H1 (cell line): ENCODE measurements around the gene SLC6A19. TPM values are rescaled to one million over a fixed set of nuclear protein-coding genes. Genes with fewer than 3 reads are reported as not detected.

Experiments
- CTCF ChIA-PET: fragments of 300-600 bp; sonication (Branson Sonifier 250); formaldehyde crosslinking; loops from one replicate; lab custom pipeline; 2021; ENCODE audit not compliant: partially characterized antibody; lab: Charles Lee
- POLR2A ChIA-PET: fragments of 300-600 bp; sonication (Branson Sonifier 250); formaldehyde crosslinking; loops from one replicate; lab custom pipeline; 2021; ENCODE audit warnings: inconsistent platforms; ENCODE audit not compliant: partially characterized antibody; lab: Charles Lee
- DNase-seq, 2 experiments: peaks; one replicate each; pipeline versions ENCODE4 v3.0.0 to v3.0.0-alpha.2; 2010 to 2022; ENCODE audit warnings: low spot score in 2 of 2, low read depth in 1 of 2, mixed read lengths in 1 of 2
- FAIRE-seq: peaks from 2 replicates; lab custom pipeline; 2011; peaks lifted over from hg19 to GRCh38; lab: Jason Lieb, UNC
- H2AFZ ChIP-seq: 2 replicates; pipeline ENCODE4 v1.8.1; 2012; ENCODE audit warnings: low read length, inconsistent platforms
- H2AK5ac ChIP-seq: 2 replicates; pipeline ENCODE4 v1.6.1; 2013; ENCODE audit warnings: low read depth, low read length
- H2BK120ac ChIP-seq: replicated peaks from 2 replicates; pipeline ENCODE3; 2013; ENCODE audit warnings: low read depth, low read length, inconsistent platforms
- H2BK12ac ChIP-seq: 2 replicates; pipeline ENCODE4 v1.6.1; 2013; ENCODE audit warnings: low read depth, low read length
- H2BK15ac ChIP-seq: 2 replicates; pipeline ENCODE4 v1.6.1; 2013; ENCODE audit warnings: low read length
- H2BK20ac ChIP-seq: 2 replicates; pipeline ENCODE4 v1.6.1; 2013; ENCODE audit warnings: low read length
- H2BK5ac ChIP-seq: 2 replicates; pipeline ENCODE4 v1.6.1; 2013; ENCODE audit warnings: low read depth, low read length
- H3K14ac ChIP-seq: 2 replicates; pipeline ENCODE4 v1.6.1; 2013; ENCODE audit warnings: inconsistent platforms; ENCODE audit not compliant: insufficient read length
- H3K18ac ChIP-seq: 2 replicates; pipeline ENCODE4 v1.6.1; 2013; ENCODE audit warnings: low read length; ENCODE audit errors: extremely low read depth
- H3K23ac ChIP-seq: 2 replicates; pipeline ENCODE4 v1.6.1; 2013; ENCODE audit warnings: inconsistent platforms; ENCODE audit not compliant: insufficient read length
- H3K23me2 ChIP-seq: 2 replicates; pipeline ENCODE4 v1.6.1; 2013; ENCODE audit warnings: low read depth, low read length
- H3K27ac ChIP-seq: 2 replicates; pipeline ENCODE4 v1.6.1; 2011; ENCODE audit warnings: low read depth, low read length, inconsistent platforms
- H3K27me3 ChIP-seq, 4 experiments: replicated peaks in 1 of 4; 1 replicate in 1 of 4; 2 replicates in 3 of 4; pipeline versions ENCODE4 v1.6.1 to v1.8.1; 2011 to 2013; ENCODE audit warnings: low read length in 3 of 4, mild to moderate bottlenecking in 3 of 4, inconsistent platforms in 2 of 4, mixed read lengths in 2 of 4, moderate library complexity in 1 of 4; ENCODE audit not compliant: control insufficient read depth in 3 of 4, insufficient read depth in 3 of 4; ENCODE audit errors: extremely low read depth in 1 of 4
- H3K36me3 ChIP-seq, 4 experiments: 2 replicates each; pipeline versions ENCODE4 v1.6.1 to v1.8.1; 2011 to 2013; ENCODE audit warnings: mild to moderate bottlenecking in 4 of 4, low read length in 3 of 4, moderate library complexity in 2 of 4, control low read depth in 1 of 4, inconsistent platforms in 1 of 4; ENCODE audit not compliant: insufficient read depth in 4 of 4, control insufficient read depth in 2 of 4
- H3K4ac ChIP-seq: replicated peaks from 2 replicates; pipeline ENCODE3; 2013; ENCODE audit warnings: low read length, low read depth, mixed read lengths, inconsistent platforms; ENCODE audit not compliant: insufficient read length
- H3K4me1 ChIP-seq, 4 experiments: replicated peaks in 1 of 4; 1 replicate in 1 of 4; 2 replicates in 3 of 4; pipeline versions ENCODE4 v1.6.1 to v1.8.1; 2011 to 2013; ENCODE audit warnings: low read length in 3 of 4, inconsistent platforms in 2 of 4, mixed read lengths in 1 of 4; ENCODE audit not compliant: insufficient read depth in 4 of 4, control insufficient read depth in 3 of 4
- H3K4me2 ChIP-seq, 2 experiments: 2 replicates each; pipeline versions ENCODE4 v1.6.1 to v1.8.1; 2011 to 2013; ENCODE audit warnings: low read depth in 2 of 2, low read length in 2 of 2, control low read depth in 1 of 2, inconsistent platforms in 1 of 2, mild to moderate bottlenecking in 1 of 2; ENCODE audit not compliant: insufficient read depth in 1 of 2
- H3K4me3 ChIP-seq, 4 experiments: fragments of 200-600, 300-600 bp in 1 of 4; sonication (generic), shearing (Covaris generic), sonication (Bioruptor Twin) in 1 of 4; 2 replicates each; pipeline versions ENCODE4 v1.5.1 to v1.8.1; 2011 to 2016; ENCODE audit warnings: low read length in 4 of 4, low read depth in 3 of 4, control low read depth in 2 of 4, inconsistent platforms in 2 of 4, mild to moderate bottlenecking in 2 of 4, mixed read lengths in 1 of 4, moderate library complexity in 1 of 4; ENCODE audit not compliant: insufficient read depth in 2 of 4; ENCODE audit errors: extremely low read depth in 1 of 4
- H3K56ac ChIP-seq: replicated peaks from 2 replicates; pipeline ENCODE3; 2013; ENCODE audit warnings: low read depth, mild to moderate bottlenecking, mixed read lengths, low read length, inconsistent platforms; ENCODE audit not compliant: insufficient read length
- H3K79me1 ChIP-seq: 2 replicates; pipeline ENCODE4 v1.6.1; 2013; ENCODE audit warnings: low read depth, low read length, control low read depth
- H3K79me2 ChIP-seq, 2 experiments: 2 replicates each; pipeline versions ENCODE4 v1.6.1 to v1.8.1; 2012 to 2013; ENCODE audit warnings: low read length in 2 of 2, mild to moderate bottlenecking in 2 of 2, inconsistent platforms in 1 of 2; ENCODE audit not compliant: insufficient read depth in 2 of 2, control insufficient read depth in 1 of 2
- H3K9ac ChIP-seq, 4 experiments: replicated peaks in 1 of 4; 1 replicate in 1 of 4; 2 replicates in 3 of 4; pipeline versions ENCODE4 v1.6.1 to v1.8.1; 2011 to 2013; ENCODE audit warnings: low read depth in 3 of 4, low read length in 3 of 4, control low read depth in 2 of 4, mild to moderate bottlenecking in 2 of 4, moderate library complexity in 2 of 4, inconsistent platforms in 1 of 4; ENCODE audit errors: extremely low read depth in 1 of 4
- H3K9me3 ChIP-seq, 2 experiments: 2 replicates each; pipeline versions ENCODE4 v1.6.1 to v1.8.1; 2012 to 2013; ENCODE audit warnings: mild to moderate bottlenecking in 2 of 2, moderate library complexity in 2 of 2, control low read depth in 1 of 2, inconsistent platforms in 1 of 2, low read depth in 1 of 2, low read length in 1 of 2, mixed read lengths in 1 of 2; ENCODE audit not compliant: insufficient read depth in 2 of 2
- H4K20me1 ChIP-seq, 2 experiments: replicated peaks in 1 of 2; 2 replicates each; pipeline versions ENCODE3 to v1.8.1; 2011 to 2013; ENCODE audit warnings: inconsistent platforms in 2 of 2, low read length in 2 of 2, mild to moderate bottlenecking in 1 of 2; ENCODE audit not compliant: insufficient read depth in 2 of 2, control insufficient read depth in 1 of 2
- H4K5ac ChIP-seq: 2 replicates; pipeline ENCODE4 v1.6.1; 2013; ENCODE audit warnings: low read length, low read depth, mixed read lengths, inconsistent platforms; ENCODE audit not compliant: insufficient read length
- H4K8ac ChIP-seq: 2 replicates; pipeline ENCODE4 v1.8.0; 2013; ENCODE audit warnings: mild to moderate bottlenecking, moderate library complexity, low read length, inconsistent platforms; ENCODE audit not compliant: insufficient read depth; ENCODE audit errors: extremely low read depth
- H4K91ac ChIP-seq: replicated peaks from 2 replicates; pipeline ENCODE3; 2013; ENCODE audit warnings: low read length, mixed read lengths, inconsistent platforms; ENCODE audit not compliant: insufficient read length
- BRCA1 ChIP-seq: IDR thresholded peaks from 2 replicates; pipeline ENCODE4 v1.6.1; 2012; ENCODE audit warnings: low read depth, low read length, improper control_type of control experiment
- CBX5 ChIP-seq: fragments of 300-800, 300-1000 bp; sonication (generic); IDR thresholded peaks from 2 replicates; pipeline ENCODE4 v1.7.1; 2016; ENCODE audit warnings: antibody characterized with exemption, low read length, low read depth
- CHD1 ChIP-seq: IDR thresholded peaks from 2 replicates; pipeline ENCODE4 v1.6.1; 2012; ENCODE audit warnings: low read depth, low read length, improper control_type of control experiment
- CREB1 ChIP-seq: IDR thresholded peaks from 2 replicates; pipeline ENCODE4 v1.6.1; 2012; ENCODE audit warnings: inconsistent platforms
- EGR1 ChIP-seq: IDR thresholded peaks from 2 replicates; pipeline ENCODE4 v1.6.1; 2011; ENCODE audit warnings: low read depth, low read length, borderline replicate concordance
- GABPA ChIP-seq: IDR thresholded peaks from 2 replicates; pipeline ENCODE4 v1.6.1; 2011; ENCODE audit warnings: mild to moderate bottlenecking, low read length, moderate library complexity, borderline replicate concordance; ENCODE audit not compliant: insufficient read depth
- GTF2F1 ChIP-seq: IDR thresholded peaks from 2 replicates; pipeline ENCODE4 v1.6.1; 2012; ENCODE audit warnings: low read depth, low read length, improper control_type of control experiment, borderline replicate concordance
- NANOG ChIP-seq: IDR thresholded peaks from 2 replicates; pipeline ENCODE4 v1.6.1; 2011; ENCODE audit warnings: low read length, low read depth, mild to moderate bottlenecking, inconsistent platforms; ENCODE audit not compliant: insufficient read depth, poor library complexity, severe bottlenecking
- NRF1 ChIP-seq: IDR thresholded peaks from 2 replicates; pipeline ENCODE4 v1.6.1; 2011; ENCODE audit warnings: mild to moderate bottlenecking, low read depth, low read length, improper control_type of control experiment
- SAP30 ChIP-seq: fragments of 300-600 bp; sonication (generic); IDR thresholded peaks from 2 replicates; pipeline ENCODE4 v1.7.1; 2012; ENCODE audit warnings: low read length, moderate library complexity, mild to moderate bottlenecking, inconsistent platforms; ENCODE audit not compliant: insufficient read depth, insufficient replicate concordance
- SIX5 ChIP-seq: IDR thresholded peaks from 2 replicates; pipeline ENCODE4 v1.6.1; 2011; ENCODE audit warnings: mild to moderate bottlenecking, low read depth, low read length
- YY1 ChIP-seq: IDR thresholded peaks from 2 replicates; pipeline ENCODE4 v1.6.1; 2011; ENCODE audit warnings: low read depth, mild to moderate bottlenecking, low read length
- WGBS, 2 experiments: shearing (Covaris generic) in 1 of 2; methylation state at CpG; one replicate each; pipeline versions ENCODE4 v1.1.6 to v1.1.7; 2013 to 2015; ENCODE audit warnings: low lambda C conversion rate in 2 of 2, mixed read lengths in 2 of 2, inconsistent platforms in 1 of 2, low coverage in 1 of 2, missing lambda C conversion rate in 1 of 2; ENCODE audit not compliant: insufficient replicate concordance in 2 of 2, insufficient coverage in 1 of 2, insufficient read length in 1 of 2; ENCODE audit errors: extremely low coverage in 1 of 2, missing lambda C conversion rate in 1 of 2; 5-methylcytosine and 5-hydroxymethylcytosine counted together
- polyA plus RNA-seq, 7 experiments: library from polyadenylated mRNA; depleted of rRNA in 3 of 7; stranded (reverse) in 5 of 7; unstranded in 2 of 7; fragments of >200 nt in 5 of 7; fragments of 200-250 nt in 2 of 7; gene quantifications; 1 replicate in 5 of 7; 2 replicates in 1 of 7; 4 replicates in 1 of 7; pipeline versions ENCODE4 v1.2.1 to v1.2.3, GENCODE V29; 2011 to 2013; ENCODE audit warnings: missing spikeins in 2 of 7, mixed read lengths in 2 of 7
- total RNA-seq: library from RNA; stranded (reverse); fragmentation: NEBNext Ultra II Directional; extraction: Animal tissue kit (Norgen Biotek cat#: 25700); gene quantifications from 2 replicates; pipeline ENCODE4 v1.2.1, GENCODE V29; 2021

Gene SLC6A19
- total and polyA plus RNA-seq, 2 of the 8 experiments (the other 6 are each of a cell fraction or from before 2014, with no cell fraction given): 0.02 TPM; not detected in 1

DNA sequence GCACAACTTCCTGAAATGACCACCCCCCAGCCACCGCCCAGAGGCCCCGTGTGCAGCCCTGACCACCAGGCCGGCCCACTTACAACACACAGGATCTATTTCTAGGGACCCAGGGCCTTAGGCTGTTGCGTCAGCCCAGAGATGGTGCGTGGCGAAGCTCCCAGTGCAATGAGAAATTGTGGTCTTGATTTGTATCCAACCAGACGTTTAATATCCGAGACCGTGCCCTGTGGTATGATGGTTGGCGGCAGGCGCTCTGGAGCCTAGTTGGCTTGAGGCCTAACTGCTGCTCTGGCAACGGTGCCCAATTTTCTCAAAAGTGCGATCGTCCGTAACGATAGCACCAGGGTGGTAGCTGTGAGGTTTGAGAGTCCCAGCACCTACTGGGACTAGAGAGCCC, 32.6 kb upstream of the SLC6A19 start:
- H2AFZ ChIP-seq: no peak overlapping the region
- 87% methylated on average over 16 of the region's 16 CpGs; no CpG with 5 or more reads in 1 of the 2 experiments for WGBS, 2 experiments
- H2AK5ac ChIP-seq: no peak overlapping the region
- H4K20me1 ChIP-seq: no peaks in the 10 kb centered on the region
- H3K18ac ChIP-seq: no peak overlapping the region
- no peak overlapping the region for H4K8ac ChIP-seq
- ChIA-PET CTCF (interaction anchor here (0.6 to 4.5 kb wide), 53 partner anchors 7 to 966 kb away, joined by 3 to 40 read pairs (median 5); no protein-coding TSS in a partner anchor), POLR2A (no interaction called here)
- no peak overlapping the region for H3K27ac ChIP-seq
- no peak overlapping the region for H4K91ac ChIP-seq
- H3K36me3 ChIP-seq: no peaks in the 10 kb centered on the region
- no peak overlapping the region for H3K4ac ChIP-seq
- H2BK120ac ChIP-seq: no peak overlapping the region
- H2BK12ac ChIP-seq: no peak overlapping the region
- H3K23ac ChIP-seq: no peak overlapping the region
- no peaks in the 10 kb centered on the region for H3K79me2 ChIP-seq
- peaks cover 0 to 5% (median 2%) of the 10 kb centered on the region in 4 experiments; a peak in 2 of 7 replicates for H3K4me1 ChIP-seq
- no peak overlapping the region for H2BK15ac ChIP-seq
- H3K27me3 ChIP-seq: no peaks in the 10 kb centered on the region; a peak in 1 of 7 replicates
- no peaks in the 10 kb centered on the region for H3K9me3 ChIP-seq
- no peak overlapping the region for H2BK20ac ChIP-seq
- DNase-seq (no peak), FAIRE-seq (no peak)
- no peak overlapping the region for H3K56ac ChIP-seq
- no peaks in the 10 kb centered on the region; the same call in 1 of the 2 replicates for H3K79me1 ChIP-seq
- H2BK5ac ChIP-seq: no peak overlapping the region
- no peak overlapping the region for H4K5ac ChIP-seq
- no peak overlapping the region for H3K9ac ChIP-seq
- no peak overlapping the region for H3K4me2 ChIP-seq
- H3K14ac ChIP-seq: no peak overlapping the region
- no peak overlapping the region for H3K4me3 ChIP-seq
- peaks cover 8% of the 10 kb centered on the region; the same call in 1 of the 2 replicates for H3K23me2 ChIP-seq
- TF ChIP-seq BRCA1: no peak
- TF ChIP-seq GABPA: no peak
- TF ChIP-seq SAP30: no peak
- no peak for TF ChIP-seq SIX5
- TF ChIP-seq EGR1: no peak
- no peak for TF ChIP-seq YY1
- no peak for TF ChIP-seq CREB1
- no peak for TF ChIP-seq CHD1
- TF ChIP-seq GTF2F1: no peak
- no peak for TF ChIP-seq NANOG
- TF ChIP-seq NRF1: no peak
- TF ChIP-seq CBX5: no peak
